ENCODE results near the gene NCKAP5L.

NCKAP5L gene

DNA sequence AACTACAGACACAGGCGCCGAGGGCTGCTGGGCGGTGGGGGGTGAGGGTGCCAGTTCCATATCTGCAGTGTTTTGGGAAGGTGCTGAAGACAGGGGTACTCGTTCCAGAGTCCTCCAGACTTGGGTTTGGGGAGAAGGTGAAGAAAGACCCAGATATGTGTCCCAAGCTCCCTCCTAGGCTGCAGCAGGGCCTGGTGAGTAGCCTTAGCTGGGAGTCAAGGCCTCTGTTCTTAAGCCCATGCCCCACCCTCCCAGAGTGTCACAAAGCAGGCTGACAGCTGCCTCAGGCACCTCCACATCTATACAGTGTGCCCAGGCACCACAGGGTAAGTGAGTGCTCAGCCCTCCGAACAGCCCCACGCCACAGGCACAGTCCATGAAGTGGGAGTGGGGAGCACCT, 4.3 kb downstream of the NCKAP5L start:
- H3K9me2 ChIP-seq (replicated peaks; ENCODE audit: control insufficient read depth, low read length) = no peaks in the 10 kb centered on the region
- H3K36me3 ChIP-seq (ENCODE audit: control insufficient read depth, low read length) = no peaks in the 10 kb centered on the region; the same call in 1 of the 2 replicates
- TF ChIP-seq EZH2phosphoT487 (IDR thresholded peaks at IDR 0.05; ENCODE audit: borderline replicate concordance, low read length) = no peak
- TF ChIP-seq, protein P1, sequence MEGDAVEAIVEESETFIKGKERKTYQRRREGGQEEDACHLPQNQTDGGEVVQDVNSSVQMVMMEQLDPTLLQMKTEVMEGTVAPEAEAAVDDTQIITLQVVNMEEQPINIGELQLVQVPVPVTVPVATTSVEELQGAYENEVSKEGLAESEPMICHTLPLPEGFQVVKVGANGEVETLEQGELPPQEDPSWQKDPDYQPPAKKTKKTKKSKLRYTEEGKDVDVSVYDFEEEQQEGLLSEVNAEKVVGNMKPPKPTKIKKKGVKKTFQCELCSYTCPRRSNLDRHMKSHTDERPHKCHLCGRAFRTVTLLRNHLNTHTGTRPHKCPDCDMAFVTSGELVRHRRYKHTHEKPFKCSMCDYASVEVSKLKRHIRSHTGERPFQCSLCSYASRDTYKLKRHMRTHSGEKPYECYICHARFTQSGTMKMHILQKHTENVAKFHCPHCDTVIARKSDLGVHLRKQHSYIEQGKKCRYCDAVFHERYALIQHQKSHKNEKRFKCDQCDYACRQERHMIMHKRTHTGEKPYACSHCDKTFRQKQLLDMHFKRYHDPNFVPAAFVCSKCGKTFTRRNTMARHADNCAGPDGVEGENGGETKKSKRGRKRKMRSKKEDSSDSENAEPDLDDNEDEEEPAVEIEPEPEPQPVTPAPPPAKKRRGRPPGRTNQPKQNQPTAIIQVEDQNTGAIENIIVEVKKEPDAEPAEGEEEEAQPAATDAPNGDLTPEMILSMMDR (IDR thresholded peaks at IDR 0.05; ENCODE audit: low read depth, low read length, poor library complexity, severe bottlenecking) = no peak
- H3K4me2 ChIP-seq (ENCODE audit: low read length) = no peak overlapping the region
- H3K4me3 ChIP-seq (ENCODE audit: low read length) = no peak overlapping the region
- H3K27ac ChIP-seq (ENCODE audit: low read depth, low read length) = no peak overlapping the region
- peaks cover 49% of the 10 kb centered on the region for H3K79me2 ChIP-seq (ENCODE audit: control insufficient read depth, low read length)
- H3K9me3 ChIP-seq (ENCODE audit: control insufficient read depth, insufficient read depth, low read length) = no peaks in the 10 kb centered on the region
- no peaks in the 10 kb centered on the region for H4K20me1 ChIP-seq (ENCODE audit: control insufficient read depth, insufficient read depth, low read depth, low read length)
- no peaks in the 10 kb centered on the region for H3K27me3 ChIP-seq (ENCODE audit: control insufficient read depth, low read length)
- peaks cover 6% of the 10 kb centered on the region for H3F3A ChIP-seq (ENCODE audit: control insufficient read depth, insufficient read depth)
- peaks cover 45% of the 10 kb centered on the region for H3K4me1 ChIP-seq (ENCODE audit: control insufficient read depth, low read length)

DNA sequence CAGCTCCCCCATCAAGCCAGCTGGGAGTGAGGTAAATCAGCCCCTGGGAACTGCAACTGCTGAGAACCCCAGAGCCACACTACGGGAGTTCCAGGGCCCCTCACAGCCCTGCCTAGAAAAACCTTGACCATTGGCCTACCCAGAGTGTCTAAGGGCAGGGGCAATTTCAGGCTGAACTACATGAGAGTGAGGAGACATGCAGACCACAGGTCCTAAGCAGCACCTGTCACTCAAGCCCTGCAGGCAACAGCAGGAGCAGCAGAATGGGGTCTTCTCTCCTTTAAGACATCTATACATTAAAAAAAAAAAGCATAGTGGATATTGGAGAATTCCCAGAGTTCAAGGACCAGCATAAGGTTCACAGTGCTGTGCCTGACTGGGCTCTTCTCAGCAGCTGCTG, 4.9 kb downstream of the NCKAP5L start:
- TF ChIP-seq EZH2phosphoT487 (IDR thresholded peaks at IDR 0.05; ENCODE audit: borderline replicate concordance, low read length) = no peak
- TF ChIP-seq, protein P1 (IDR thresholded peaks at IDR 0.05; ENCODE audit: low read depth, low read length, poor library complexity, severe bottlenecking) = no peak
- Histone ChIP-seq H3K4me1 (ENCODE audit: control insufficient read depth, low read length) (peaks cover 41% of the 10 kb centered on the region), H3K27me3 (ENCODE audit: control insufficient read depth, low read length) (no peaks in the 10 kb centered on the region), H3K4me2 (ENCODE audit: low read length) (no peak overlapping the region), H3K4me3 (ENCODE audit: low read length) (no peak overlapping the region), H3K27ac (ENCODE audit: low read depth, low read length) (no peak overlapping the region), H4K20me1 (ENCODE audit: control insufficient read depth, insufficient read depth, low read depth, low read length) (no peaks in the 10 kb centered on the region), H3K36me3 (ENCODE audit: control insufficient read depth, low read length) (no peaks in the 10 kb centered on the region; the same call in 1 of the 2 replicates), H3F3A (ENCODE audit: control insufficient read depth, insufficient read depth) (peaks cover 6% of the 10 kb centered on the region), H3K9me2 (replicated peaks; ENCODE audit: control insufficient read depth, low read length) (no peaks in the 10 kb centered on the region), H3K9me3 (ENCODE audit: control insufficient read depth, insufficient read depth, low read length) (no peaks in the 10 kb centered on the region), H3K79me2 (ENCODE audit: control insufficient read depth, low read length) (peaks cover 45% of the 10 kb centered on the region)

DNA sequence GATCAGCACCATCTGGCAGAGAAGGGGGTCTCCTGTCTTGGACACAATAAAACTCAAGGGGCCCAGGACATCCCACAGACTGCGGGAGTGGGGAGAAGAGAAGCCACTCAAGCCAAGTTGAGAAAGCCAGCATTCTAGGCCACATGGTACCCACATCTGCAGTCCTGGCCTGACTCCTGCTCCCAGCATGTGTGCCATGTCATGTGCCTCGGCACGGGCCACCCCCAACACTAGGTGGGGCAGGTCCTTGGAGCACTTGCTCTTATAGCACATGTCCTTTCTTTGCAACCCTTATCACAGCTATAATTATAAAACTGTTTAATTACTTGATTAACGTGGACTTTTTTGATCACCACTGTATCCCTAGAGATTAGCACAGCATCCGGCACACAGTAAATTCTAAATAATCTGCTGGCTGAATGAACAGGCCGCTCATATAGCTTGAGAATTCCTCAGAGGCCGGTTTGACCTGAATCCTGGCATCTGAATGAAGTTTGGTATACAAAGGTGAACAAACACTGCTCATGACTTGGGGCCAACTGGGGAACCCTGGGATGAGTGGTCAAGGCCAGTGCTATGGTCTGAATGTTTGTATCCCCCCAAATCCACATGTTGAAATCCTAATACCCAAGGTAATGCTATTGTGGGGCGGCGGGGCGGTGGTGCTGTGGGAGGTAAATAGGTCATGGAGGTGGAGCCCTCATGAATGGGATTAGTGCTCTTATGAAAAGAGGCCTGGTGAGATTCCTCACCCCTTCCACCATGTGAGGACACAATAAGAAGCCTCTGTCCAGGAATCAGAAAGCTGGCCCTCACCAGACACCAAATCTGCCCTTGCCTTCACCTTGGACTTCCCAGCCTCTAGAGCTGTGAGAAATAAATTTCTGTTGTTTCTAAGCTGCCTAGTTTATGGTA, 6.6 kb downstream of the NCKAP5L start:
- Histone ChIP-seq H3K4me3 (ENCODE audit: low read length) (peak overlapping the region; percentile 56), H3K4me2 (ENCODE audit: low read length) (peak overlapping the region; percentile 83), H3K4me1 (ENCODE audit: control insufficient read depth, low read length) (peaks cover 32% of the 10 kb centered on the region), H3K36me3 (ENCODE audit: control insufficient read depth, low read length) (no peaks in the 10 kb centered on the region; the same call in 1 of the 2 replicates), H3K27me3 (ENCODE audit: control insufficient read depth, low read length) (no peaks in the 10 kb centered on the region), H4K20me1 (ENCODE audit: control insufficient read depth, insufficient read depth, low read depth, low read length) (no peaks in the 10 kb centered on the region), H3K9me3 (ENCODE audit: control insufficient read depth, insufficient read depth, low read length) (no peaks in the 10 kb centered on the region), H3F3A (ENCODE audit: control insufficient read depth, insufficient read depth) (peaks cover 6% of the 10 kb centered on the region), H3K79me2 (ENCODE audit: control insufficient read depth, low read length) (peaks cover 36% of the 10 kb centered on the region), H3K9me2 (replicated peaks; ENCODE audit: control insufficient read depth, low read length) (no peaks in the 10 kb centered on the region), H3K27ac (ENCODE audit: low read depth, low read length) (peak overlapping the region; percentile 41)
- TF ChIP-seq EZH2phosphoT487 (IDR thresholded peaks at IDR 0.05; ENCODE audit: borderline replicate concordance, low read length) = no peak
- TF ChIP-seq, protein P1 (IDR thresholded peaks at IDR 0.05; ENCODE audit: low read depth, low read length, poor library complexity, severe bottlenecking) = no peak
